Measurements from ENCODE around the gene CBARP.

Gene CBARP

GRCh38 chr19:1274852-1275259 is 37.1 kb upstream of the CBARP start:
- DNase-seq = no peak

- DNase-seq = no peak
These were observed 36.5 kb upstream of the CBARP start for GRCh38 chr19:1274081-1274851.

- DNase-seq = no peak
These were observed 35.6 kb upstream of the CBARP start for GRCh38 chr19:1273263-1274041.

GRCh38 chr19:1272423-1273262 is 34.8 kb upstream of the CBARP start:
- no peak for DNase-seq

- DNase-seq = no peak
These were observed 34.0 kb upstream of the CBARP start for GRCh38 chr19:1271528-1272422.

DNA sequence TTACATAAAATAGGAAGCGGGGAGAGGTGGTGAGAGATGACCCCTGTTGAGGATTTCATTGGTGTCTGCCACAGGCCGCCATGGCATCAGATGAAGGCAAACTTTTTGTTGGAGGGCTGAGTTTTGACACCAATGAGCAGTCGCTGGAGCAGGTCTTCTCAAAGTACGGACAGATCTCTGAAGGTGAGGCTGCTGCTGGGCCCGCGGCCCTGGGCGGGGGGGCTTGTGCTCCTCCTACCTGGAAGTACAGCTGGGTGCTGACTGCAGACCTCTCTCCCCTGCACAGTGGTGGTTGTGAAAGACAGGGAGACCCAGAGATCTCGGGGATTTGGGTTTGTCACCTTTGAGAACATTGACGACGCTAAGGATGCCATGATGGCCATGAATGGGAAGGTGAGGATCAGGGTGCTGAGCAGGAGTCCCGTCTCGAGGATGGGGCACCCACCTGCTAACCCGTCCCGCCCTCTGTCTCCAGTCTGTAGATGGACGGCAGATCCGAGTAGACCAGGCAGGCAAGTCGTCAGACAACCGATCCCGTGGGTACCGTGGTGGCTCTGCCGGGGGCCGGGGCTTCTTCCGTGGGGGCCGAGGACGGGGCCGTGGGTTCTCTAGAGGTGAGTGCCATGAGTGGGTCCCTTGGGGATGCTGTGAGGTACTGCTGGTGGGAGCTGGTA is 33.2 kb upstream of the CBARP start:
- no peak for DNase-seq

GRCh38 chr19:1270213-1270853 is 32.5 kb upstream of the CBARP start:
- DNase-seq = no peak

DNA sequence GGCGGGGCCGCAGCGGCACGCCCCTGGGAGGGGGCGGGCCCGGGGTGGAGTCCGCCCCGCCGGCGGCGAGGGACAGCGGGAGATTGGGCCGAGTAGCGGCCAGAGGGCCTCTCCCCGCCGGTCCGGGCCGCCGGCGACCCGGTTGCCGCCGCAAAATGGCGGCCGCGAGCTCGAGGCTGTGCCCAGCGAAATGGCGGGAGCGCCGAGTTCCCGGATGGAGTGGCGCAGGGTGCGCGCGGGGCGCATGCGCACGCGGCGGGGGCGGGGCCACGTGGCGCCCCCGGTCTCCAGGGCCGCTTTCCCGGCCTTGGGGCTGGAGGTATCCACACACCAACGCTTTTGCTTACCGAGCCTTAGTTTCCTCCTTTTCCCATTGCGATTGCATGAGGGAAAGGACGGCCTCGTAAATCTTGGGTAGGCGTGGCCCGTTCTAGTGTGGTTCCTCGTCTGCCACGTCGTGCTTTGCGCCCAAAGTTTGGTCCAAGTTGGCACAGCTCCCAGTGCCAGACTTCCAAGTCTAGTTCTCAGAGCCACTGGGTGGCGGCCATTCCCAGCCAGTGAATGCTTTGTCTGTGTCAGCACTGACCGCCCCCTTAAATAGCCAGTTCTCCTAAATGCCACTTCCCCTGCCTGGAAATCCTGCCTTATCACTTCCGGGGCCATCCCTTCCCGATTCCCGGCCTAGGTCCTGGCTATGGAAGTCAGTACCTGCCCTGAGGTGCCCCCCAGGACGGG is 31.8 kb upstream of the CBARP start:
- peak; percentile 71 for DNase-seq

DNA sequence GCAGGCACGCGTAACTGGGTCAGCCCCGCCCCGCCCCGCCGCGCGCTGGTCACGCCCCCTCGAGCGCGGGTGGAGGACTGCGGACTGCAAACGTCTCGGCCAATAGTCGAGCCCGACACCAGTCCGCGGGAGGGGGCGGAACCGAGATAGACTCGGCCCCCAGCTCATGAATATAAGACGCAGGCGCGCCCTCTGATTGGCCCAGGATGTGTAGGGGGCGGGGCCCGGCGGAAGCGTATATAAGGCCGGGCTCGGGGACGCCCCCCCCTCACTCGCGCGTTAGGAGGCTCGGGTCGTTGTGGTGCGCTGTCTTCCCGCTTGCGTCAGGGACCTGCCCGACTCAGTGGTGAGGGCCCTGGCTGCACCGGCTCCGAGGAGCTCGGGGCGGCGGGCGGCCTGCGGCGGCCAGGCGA is 31.3 kb upstream of the CBARP start, which contains the start of gene CIRBP:
TSS of gene CIRBP (plus strand) at position 268 of the 413 bp plus-strand sequence. CDS start 1,602 bp downstream, outside the sequence.
- peak; percentile 96 for DNase-seq

DNA sequence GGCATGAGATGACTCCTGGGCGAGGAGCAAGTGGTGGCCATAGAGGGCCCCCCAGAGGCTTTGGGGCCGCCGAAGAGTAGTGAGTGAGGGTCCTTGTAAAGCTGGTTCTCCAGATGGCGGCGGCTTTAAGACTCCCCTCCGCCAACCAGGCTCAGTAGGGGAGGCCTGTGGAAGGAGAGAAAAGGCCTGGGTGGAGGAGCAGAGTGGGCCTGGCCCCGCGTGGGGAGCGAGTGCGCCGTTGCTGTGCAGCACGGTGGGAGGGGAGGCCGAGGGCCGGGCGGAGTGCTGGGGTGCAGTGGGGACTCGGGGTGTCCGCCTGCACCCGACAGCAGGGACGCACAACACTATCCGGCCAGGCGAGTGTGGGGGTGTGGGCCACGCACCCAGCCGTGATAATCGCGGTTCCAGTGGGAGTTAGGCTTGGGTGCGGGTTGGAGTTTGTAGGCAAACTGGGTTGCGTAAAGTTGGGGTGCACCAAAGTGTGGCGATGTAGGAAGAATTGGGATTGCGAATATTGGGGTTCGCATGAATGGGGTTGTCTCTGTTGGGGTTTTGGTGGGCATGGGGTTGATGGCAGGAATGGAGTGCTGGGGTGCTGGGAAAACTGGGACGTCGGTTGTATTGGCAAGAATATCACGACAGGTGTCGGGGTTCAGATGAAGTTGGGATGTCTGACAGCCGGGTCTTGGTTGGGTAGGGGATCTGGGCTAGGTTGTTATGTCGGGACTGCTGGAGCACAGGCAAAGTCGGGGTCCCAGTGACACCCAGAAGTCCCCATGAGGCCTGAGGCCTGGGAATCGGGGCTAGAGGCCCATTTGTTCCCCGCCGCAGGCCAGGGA is 30.6 kb upstream of the CBARP start:
- DNase-seq = no peak

DNA sequence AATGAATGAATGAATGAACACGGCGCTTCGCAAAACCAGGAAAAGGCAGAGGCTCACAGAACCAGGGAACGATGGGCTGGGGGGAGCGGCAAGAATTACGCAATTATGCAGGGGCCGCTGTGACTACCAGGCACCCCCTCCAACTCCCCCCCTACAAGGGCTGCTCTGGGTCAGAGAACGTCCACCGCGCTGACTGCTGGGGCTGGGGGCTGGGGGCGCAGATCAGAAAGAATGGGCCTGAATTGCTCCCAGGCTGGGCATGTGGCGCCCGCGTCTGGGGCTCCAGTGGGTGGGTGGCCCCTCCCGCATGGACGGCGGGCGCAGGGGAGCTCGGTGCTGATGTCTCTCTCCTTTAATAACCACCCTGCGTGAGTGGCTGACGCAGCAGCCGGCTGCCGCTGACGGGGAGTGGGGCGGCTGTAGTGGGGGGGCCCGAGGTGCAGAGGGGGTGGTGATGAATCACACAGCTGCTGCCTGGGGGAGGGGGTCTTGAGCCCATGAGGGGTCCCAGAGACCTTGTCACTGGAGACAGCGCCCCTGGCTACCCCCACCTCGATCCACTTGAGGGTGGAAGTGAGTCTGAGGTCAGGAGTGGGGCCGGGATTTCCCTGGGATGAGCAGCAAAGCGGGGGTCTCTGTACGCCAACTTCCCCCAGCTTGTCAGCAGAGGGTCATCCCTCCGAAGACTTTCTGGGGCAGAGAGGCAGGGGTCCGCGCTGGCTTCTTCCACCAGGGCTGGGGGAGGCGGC is 29.8 kb upstream of the CBARP start:
- DNase-seq = no peak

DNA sequence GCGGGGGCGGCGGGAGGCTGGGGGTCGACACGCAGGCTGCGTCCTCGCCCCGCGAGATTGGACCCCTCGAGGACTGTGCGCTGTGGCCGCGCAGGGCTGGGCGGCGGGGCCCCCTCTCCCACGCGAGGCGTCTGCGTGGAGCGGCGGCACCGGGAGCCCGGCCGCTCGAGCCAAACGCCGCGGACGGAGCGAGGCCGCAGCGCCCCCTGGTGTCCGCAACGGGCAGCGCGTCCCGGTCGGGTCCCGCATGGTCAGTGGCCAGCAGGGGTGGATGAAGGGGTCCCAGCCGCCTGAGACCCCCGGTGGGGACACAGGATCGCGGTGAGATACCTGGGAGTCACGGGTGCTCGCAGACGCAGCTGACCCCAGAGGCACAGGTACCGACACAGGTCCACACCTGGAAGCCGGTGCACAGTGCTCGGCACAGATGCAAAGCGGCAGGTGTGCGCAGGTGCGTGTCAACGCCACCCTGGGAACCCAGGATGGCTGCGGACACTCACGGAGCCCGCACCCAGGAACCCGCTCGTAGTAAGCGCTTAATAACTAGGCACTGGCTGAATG is 29.2 kb upstream of the CBARP start:
- DNase-seq = no peak

DNA sequence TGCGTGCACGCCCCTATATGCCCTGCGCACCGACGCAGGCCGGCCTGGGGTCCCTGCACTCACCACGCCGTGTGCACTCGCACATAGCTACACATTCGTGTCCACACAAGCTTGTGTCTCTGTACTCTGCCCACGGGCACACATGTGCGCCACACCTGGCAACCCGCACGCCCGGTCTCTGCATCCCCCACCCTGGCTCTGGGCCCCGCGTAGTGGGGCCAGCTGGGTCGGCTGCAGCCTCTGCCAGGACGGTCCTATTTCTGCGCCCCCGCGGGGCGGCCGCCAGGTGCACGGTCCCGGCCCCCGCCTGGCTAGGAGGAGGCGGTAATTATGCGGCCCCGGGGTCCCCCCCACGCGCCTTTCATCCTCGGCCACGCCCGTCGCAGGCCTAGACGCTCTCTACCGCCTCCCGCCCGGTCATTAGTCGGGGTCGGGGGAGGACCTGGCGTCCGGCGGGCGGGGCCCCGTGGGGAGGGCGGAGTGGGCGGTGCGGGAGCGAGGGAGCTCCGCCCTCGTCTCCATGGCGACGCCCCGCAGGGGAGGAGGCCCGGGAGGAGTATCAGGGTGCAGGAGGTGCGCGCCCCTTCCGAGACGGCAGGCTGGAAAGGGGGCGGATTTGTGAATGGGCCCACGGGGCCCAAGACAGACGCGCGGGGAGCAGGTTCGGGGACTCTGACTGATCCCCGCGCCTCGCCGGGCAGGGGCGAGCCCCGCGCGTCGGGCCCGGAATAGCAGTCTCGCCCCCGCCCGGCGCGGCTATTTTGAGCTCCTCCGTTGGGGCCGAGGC is 28.5 kb upstream of the CBARP start:
- DNase-seq = no peak

DNA sequence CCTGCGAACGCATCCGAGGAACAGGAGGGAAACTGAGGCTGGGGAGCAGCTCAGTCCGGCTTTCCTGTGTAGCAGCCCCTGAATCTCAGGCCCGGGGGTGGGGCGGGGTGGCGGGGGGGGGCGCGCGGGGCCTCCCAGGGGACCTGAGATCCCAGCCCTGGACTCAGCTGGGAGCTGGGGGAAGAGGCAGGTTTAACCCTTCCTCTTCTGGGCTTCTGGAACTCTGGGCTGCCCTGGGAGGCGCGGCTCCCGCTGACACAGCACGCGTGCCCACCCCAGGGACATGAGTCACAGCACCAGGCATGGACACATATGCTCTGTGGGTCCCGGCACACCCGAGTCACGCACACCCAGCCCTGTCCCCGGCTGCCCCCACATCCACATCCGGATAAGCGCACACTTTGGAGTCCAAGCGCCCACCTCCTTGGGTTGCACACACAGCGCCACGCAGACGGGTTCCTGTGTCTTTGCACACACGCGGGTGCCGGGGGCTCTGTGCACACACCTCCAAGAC is 27.9 kb upstream of the CBARP start:
- no peak for DNase-seq

GRCh38 chr19:1264801-1265614 is 27.2 kb upstream of the CBARP start:
- no peak for DNase-seq

GRCh38 chr19:1263188-1263587 is 25.4 kb upstream of the CBARP start:
- DNase-seq = no peak
